PFSK-1 (cell line): ENCODE data around the gene RPS6KL1.

Experiments used
- POLR2AphosphoS5 ChIP-seq: IDR thresholded peaks from 2 replicates; pipeline ENCODE4 v1.6.1; 2012; ENCODE audit warnings: low read depth, mild to moderate bottlenecking, control low read depth, low read length, moderate library complexity
- SIN3A ChIP-seq: IDR thresholded peaks from 2 replicates; pipeline ENCODE4 v1.6.1; 2012; ENCODE audit warnings: mild to moderate bottlenecking, low read length, moderate library complexity, borderline replicate concordance; ENCODE audit not compliant: insufficient read depth
- TAF1 ChIP-seq: IDR thresholded peaks from 2 replicates; pipeline ENCODE4 v1.6.1; 2012; ENCODE audit warnings: low read length, control low read depth, borderline replicate concordance; ENCODE audit not compliant: insufficient read depth
- TF ChIP-seq, protein P1 (sequence below), 2 experiments: IDR thresholded peaks; 2 replicates each; pipeline versions ENCODE4 v1.6.1 to v1.8.0; 2011 to 2012; ENCODE audit warnings: low read depth in 2 of 2, low read length in 2 of 2, control low read depth in 1 of 2, inconsistent platforms in 1 of 2, mild to moderate bottlenecking in 1 of 2, moderate library complexity in 1 of 2; ENCODE audit not compliant: insufficient read depth in 1 of 2

DNA sequence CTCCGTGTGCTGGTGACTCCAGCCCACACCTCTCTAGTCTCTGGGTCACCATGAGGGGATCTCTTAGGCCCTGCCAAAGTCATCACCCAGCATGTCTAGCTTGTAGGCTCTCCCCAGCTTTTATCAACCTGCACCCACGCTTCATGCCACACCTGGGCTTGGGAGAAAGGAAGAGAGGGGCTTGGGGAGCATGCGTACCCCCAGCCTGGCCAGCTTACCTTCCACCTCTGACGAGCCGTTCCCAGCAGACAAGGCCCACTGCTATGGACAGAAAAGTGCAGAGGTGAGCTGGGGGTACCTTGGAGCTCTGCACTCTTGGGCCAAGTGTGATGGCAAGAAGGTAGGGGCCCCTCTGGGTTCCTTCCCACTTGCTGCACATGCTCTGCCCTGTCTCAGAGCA lies 30.6 kb upstream of the RPS6KL1 start:
- TF ChIP-seq TAF1 (no peak), POLR2AphosphoS5 (no peak), SIN3A (no peak)
- TF ChIP-seq, protein P1, sequence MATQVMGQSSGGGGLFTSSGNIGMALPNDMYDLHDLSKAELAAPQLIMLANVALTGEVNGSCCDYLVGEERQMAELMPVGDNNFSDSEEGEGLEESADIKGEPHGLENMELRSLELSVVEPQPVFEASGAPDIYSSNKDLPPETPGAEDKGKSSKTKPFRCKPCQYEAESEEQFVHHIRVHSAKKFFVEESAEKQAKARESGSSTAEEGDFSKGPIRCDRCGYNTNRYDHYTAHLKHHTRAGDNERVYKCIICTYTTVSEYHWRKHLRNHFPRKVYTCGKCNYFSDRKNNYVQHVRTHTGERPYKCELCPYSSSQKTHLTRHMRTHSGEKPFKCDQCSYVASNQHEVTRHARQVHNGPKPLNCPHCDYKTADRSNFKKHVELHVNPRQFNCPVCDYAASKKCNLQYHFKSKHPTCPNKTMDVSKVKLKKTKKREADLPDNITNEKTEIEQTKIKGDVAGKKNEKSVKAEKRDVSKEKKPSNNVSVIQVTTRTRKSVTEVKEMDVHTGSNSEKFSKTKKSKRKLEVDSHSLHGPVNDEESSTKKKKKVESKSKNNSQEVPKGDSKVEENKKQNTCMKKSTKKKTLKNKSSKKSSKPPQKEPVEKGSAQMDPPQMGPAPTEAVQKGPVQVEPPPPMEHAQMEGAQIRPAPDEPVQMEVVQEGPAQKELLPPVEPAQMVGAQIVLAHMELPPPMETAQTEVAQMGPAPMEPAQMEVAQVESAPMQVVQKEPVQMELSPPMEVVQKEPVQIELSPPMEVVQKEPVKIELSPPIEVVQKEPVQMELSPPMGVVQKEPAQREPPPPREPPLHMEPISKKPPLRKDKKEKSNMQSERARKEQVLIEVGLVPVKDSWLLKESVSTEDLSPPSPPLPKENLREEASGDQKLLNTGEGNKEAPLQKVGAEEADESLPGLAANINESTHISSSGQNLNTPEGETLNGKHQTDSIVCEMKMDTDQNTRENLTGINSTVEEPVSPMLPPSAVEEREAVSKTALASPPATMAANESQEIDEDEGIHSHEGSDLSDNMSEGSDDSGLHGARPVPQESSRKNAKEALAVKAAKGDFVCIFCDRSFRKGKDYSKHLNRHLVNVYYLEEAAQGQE (IDR thresholded peaks at IDR 0.05; ENCODE audit: insufficient read depth in 1 of 2, low read depth in 2 of 2, low read length in 2 of 2), result no peak
